Stimulated activated CD4-positive, alpha-beta T cell treated with anti-CD3 and anti-CD28 coated beads, Interleukin-15, amount 100 ng/mL, for 24 hours (primary cell): ENCODE data around the gene HAND2.
A peak's percentile ranks its signal among the peaks of the same experiment; 100 is the strongest.

Source experiments
- DNase-seq: peaks from one replicate; pipeline ENCODE4 v3.0.0-alpha.2; 2020

HAND2 gene

GRCh38 chr4:173519111-173520101, 10.6 kb downstream of the HAND2 start:
- DNase-seq: no peak

- DNase-seq: no peak
These were observed 11.5 kb downstream of the HAND2 start for GRCh38 chr4:173518425-173519102.

GRCh38 chr4:173517781-173518424, 12.1 kb downstream of the HAND2 start:
- no peak for DNase-seq

- no peak for DNase-seq
These were observed 13.2 kb downstream of the HAND2 start for GRCh38 chr4:173516621-173517524.

- no peak for DNase-seq
These were observed 14.6 kb downstream of the HAND2 start for GRCh38 chr4:173515458-173515857.

- no peak for DNase-seq
These were observed 15.3 kb downstream of the HAND2 start for GRCh38 chr4:173514641-173515217.

- DNase-seq: no peak
These were observed 16.4 kb downstream of the HAND2 start for GRCh38 chr4:173513651-173514050.

- no peak for DNase-seq
These were observed 18.2 kb downstream of the HAND2 start for GRCh38 chr4:173511787-173512361.

GRCh38 chr4:173509036-173510001, 20.7 kb downstream of the HAND2 start:
- DNase-seq: peak; percentile 55

- DNase-seq: no peak
These were observed 21.5 kb downstream of the HAND2 start for GRCh38 chr4:173508386-173509035.

GRCh38 chr4:173507471-173508385, 22.3 kb downstream of the HAND2 start:
- no peak for DNase-seq

- no peak for DNase-seq
These were observed 23.3 kb downstream of the HAND2 start for GRCh38 chr4:173506597-173507211.

- DNase-seq: peak; percentile 70
These were observed 24.0 kb downstream of the HAND2 start for GRCh38 chr4:173505924-173506518.

- DNase-seq: no peak
These were observed 25.9 kb downstream of the HAND2 start for GRCh38 chr4:173504181-173504503.

GRCh38 chr4:173503330-173504180, 26.5 kb downstream of the HAND2 start:
- no peak for DNase-seq

- DNase-seq: no peak
These were observed 27.7 kb downstream of the HAND2 start for GRCh38 chr4:173502282-173502681.

- no peak for DNase-seq
These were observed 28.4 kb downstream of the HAND2 start for GRCh38 chr4:173501592-173502150.
